Tibial nerve (tissue), 4 donors: ENCODE measurements around the gene RDH12. TPM values are rescaled to one million over a fixed set of nuclear protein-coding genes. Genes with fewer than 3 reads are reported as not detected.
"Not testable (repeated sequence)": the region's sequence is repeated elsewhere in the genome, so short reads cannot be mapped to it uniquely, and the experiment has no call there.

ENCODE experiments used
- DNase-seq, 2 donors: peaks; one replicate each; pipeline ENCODE4 v3.0.0-alpha.2; 2019; ENCODE audit warnings: low spot score in 2 of 2
- H3K27ac ChIP-seq, 4 donors: fragments of 200-600 bp; sonication (generic) in 3 of 4; one replicate each; pipeline ENCODE4 v1.5.1; 2017 to 2019; ENCODE audit warnings: mild to moderate bottlenecking in 1 of 4
- H3K27me3 ChIP-seq, 2 donors: fragments of 200-600 bp; sonication (generic) in 1 of 2; one replicate each; pipeline versions ENCODE4 v1.5.1 to v1.6.0; 2017 to 2019
- H3K36me3 ChIP-seq, 3 donors: fragments of 200-600 bp; sonication (generic); one replicate each; pipeline ENCODE4 v1.5.1; 2018 to 2019
- H3K4me1 ChIP-seq, 4 donors: fragments of 200-600 bp; sonication (generic) in 3 of 4; one replicate each; pipeline ENCODE4 v1.5.1; 2017 to 2019
- H3K4me3 ChIP-seq, 4 donors: fragments of 200-600 bp; sonication (generic) in 3 of 4; one replicate each; pipeline ENCODE4 v1.5.1; 2017 to 2019; ENCODE audit warnings: mild to moderate bottlenecking in 1 of 4, moderate library complexity in 1 of 4
- H3K9me3 ChIP-seq, 4 donors: fragments of 200-600 bp; sonication (generic) in 3 of 4; one replicate each; pipeline ENCODE4 v1.5.1; 2017 to 2019
- CTCF ChIP-seq, 5 experiments: fragments of 200-600 bp in 3 of 5; fragments of 450-650 bp in 2 of 5; sonication (generic) in 3 of 5; IDR thresholded peaks; one replicate each; pipeline ENCODE4 v1.5.1; 2016 to 2019; ENCODE audit warnings: antibody characterized with exemption in 5 of 5, mild to moderate bottlenecking in 3 of 5, moderate library complexity in 2 of 5
- EP300 ChIP-seq, 2 donors: sonication (generic); formaldehyde crosslinking; IDR thresholded peaks; one replicate each; pipeline ENCODE4 v1.6.1; 2017; ENCODE audit warnings: antibody characterized with exemption in 2 of 2, mild to moderate bottlenecking in 1 of 2
- POLR2A ChIP-seq, 2 donors: fragments of 450-650 bp; IDR thresholded peaks; one replicate each; pipeline ENCODE4 v1.6.1; 2017; ENCODE audit warnings: antibody characterized with exemption in 2 of 2, mild to moderate bottlenecking in 2 of 2, moderate library complexity in 2 of 2
- whole genome bisulfite sequencing, 2 donors: methylation state at CpG; one replicate each; pipeline ENCODE4 v1.1.5; 2018; 5-methylcytosine and 5-hydroxymethylcytosine counted together
- total RNA-seq, 4 donors: library from RNA; depleted of rRNA; stranded (reverse); fragments of >200 nt; gene quantifications; one replicate each; pipeline ENCODE4 v1.1.0, GENCODE V29; 2016

Gene RDH12
- total RNA-seq, 4 donors from 2014 or later = not detected

GRCh38 chr14:67717048-67717447 is 15.4 kb downstream of the RDH12 start:
- Histone ChIP-seq H3K27ac (no peak overlapping the region), H3K27me3 (no peaks in the 10 kb centered on the region), H3K4me1 (peaks cover 0 to 3% (median 0%) of the 10 kb centered on the region in 4 donors), H3K4me3 (no peak overlapping the region), H3K36me3 (no peaks in the 10 kb centered on the region), H3K9me3 (no peaks in the 10 kb centered on the region)
- TF ChIP-seq EP300 (IDR thresholded peaks at IDR 0.05) = no peak
- TF ChIP-seq POLR2A (IDR thresholded peaks at IDR 0.05) = no peak
- no peak for TF ChIP-seq CTCF (IDR thresholded peaks at IDR 0.05)
- 94 to 100% methylated on average over 1 of the region's 1 CpG for WGBS, 2 donors
- DNase-seq = no peak

- no peaks in the 10 kb centered on the region for H3K9me3 ChIP-seq
- no peak for DNase-seq
- H3K36me3 ChIP-seq = no peaks in the 10 kb centered on the region
- peaks cover 0 to 9% (median 0%) of the 10 kb centered on the region in 4 donors for H3K4me1 ChIP-seq
- no peak overlapping the region for H3K27ac ChIP-seq
- H3K27me3 ChIP-seq = no peaks in the 10 kb centered on the region
- WGBS, 2 donors = 80 to 88% methylated on average over 2 of the region's 2 CpGs
- no peak overlapping the region for H3K4me3 ChIP-seq
- TF ChIP-seq CTCF (IDR thresholded peaks at IDR 0.05) = no peak
- no peak for TF ChIP-seq EP300 (IDR thresholded peaks at IDR 0.05)
- no peak for TF ChIP-seq POLR2A (IDR thresholded peaks at IDR 0.05)
These were observed 16.6 kb downstream of the RDH12 start for GRCh38 chr14:67718265-67718664.

- not testable (repeated sequence) for H3K36me3 ChIP-seq, H3K4me1 ChIP-seq, H3K27ac ChIP-seq, DNase-seq, H3K9me3 ChIP-seq, H3K27me3 ChIP-seq, H3K4me3 ChIP-seq
- WGBS, 2 donors = 90 to 91% methylated on average over 3 of the region's 3 CpGs
These were observed 17.7 kb downstream of the RDH12 start for GRCh38 chr14:67719385-67719784.

GRCh38 chr14:67719866-67720265 is 18.2 kb downstream of the RDH12 start:
- no peaks in the 10 kb centered on the region for H3K27me3 ChIP-seq
- H3K27ac ChIP-seq = no peak overlapping the region
- H3K4me1 ChIP-seq = peaks cover 0 to 9% (median 0%) of the 10 kb centered on the region in 4 donors
- no peak for DNase-seq
- H3K9me3 ChIP-seq = no peaks in the 10 kb centered on the region
- 25 to 32% methylated on average over 2 of the region's 2 CpGs for WGBS, 2 donors
- no peak for TF ChIP-seq EP300 (IDR thresholded peaks at IDR 0.05)
- TF ChIP-seq POLR2A (IDR thresholded peaks at IDR 0.05) = no peak
- TF ChIP-seq CTCF (IDR thresholded peaks at IDR 0.05) = no peak
- H3K4me3 ChIP-seq = no peak overlapping the region
- no peaks in the 10 kb centered on the region for H3K36me3 ChIP-seq

GRCh38 chr14:67721875-67722274 is 20.2 kb downstream of the RDH12 start:
- Histone ChIP-seq H3K36me3 (no peaks in the 10 kb centered on the region), H3K27me3 (no peaks in the 10 kb centered on the region), H3K4me1 (peaks cover 0 to 9% (median 0%) of the 10 kb centered on the region in 4 donors), H3K27ac (no peak overlapping the region), H3K4me3 (no peak overlapping the region), H3K9me3 (no peaks in the 10 kb centered on the region)
- 63% methylated on average over 5 of the region's 5 CpGs for WGBS, 2 donors
- TF ChIP-seq CTCF (IDR thresholded peaks at IDR 0.05) (no peak), POLR2A (IDR thresholded peaks at IDR 0.05) (no peak), EP300 (IDR thresholded peaks at IDR 0.05) (no peak)
- DNase-seq = no peak

- H3K4me3 ChIP-seq = no peak overlapping the region
These were observed 20.6 kb downstream of the RDH12 start for GRCh38 chr14:67722293-67722692.

More at GRCh38 chr14:67722293-67722692, 20.6 kb downstream of the RDH12 start:
- no peaks in the 10 kb centered on the region for H3K36me3 ChIP-seq
- no peak for TF ChIP-seq POLR2A (IDR thresholded peaks at IDR 0.05)
- H3K27ac ChIP-seq = no peak overlapping the region
- H3K4me1 ChIP-seq = peaks cover 0 to 9% (median 0%) of the 10 kb centered on the region in 4 donors
- DNase-seq = peak in 1 of 2 donors; percentile 9
- WGBS, 2 donors = 29% methylated on average over 3 of the region's 3 CpGs
- H3K27me3 ChIP-seq = no peaks in the 10 kb centered on the region
- no peaks in the 10 kb centered on the region for H3K9me3 ChIP-seq
